OCI-LY3 (cell line): Measurements from ENCODE around the gene CNTN2.

Experiments
- H2AFZ ChIP-seq: fragments of 200-600, 300-600 bp; shearing (Covaris generic); 2 replicates; pipeline ENCODE4 v1.6.0; 2014; ENCODE audit warnings: antibody characterized with exemption, low read depth, low read length
- H3K27ac ChIP-seq: fragments of 200-600, 300-600 bp; sonication (generic); 2 replicates; pipeline ENCODE4 v1.5.1; 2014; ENCODE audit warnings: mild to moderate bottlenecking, low read length, moderate library complexity, mixed read lengths
- H3K27me3 ChIP-seq: fragments of 200-600, 300-600 bp; sonication (generic); 2 replicates; pipeline ENCODE4 v1.6.1; 2014; ENCODE audit warnings: low read depth, low read length, mixed read lengths
- H3K36me3 ChIP-seq: fragments of 200-600, 300-600 bp; sonication (generic); replicated peaks from 2 replicates; pipeline ENCODE3; 2014; ENCODE audit warnings: low read depth, low read length, mixed read lengths
- H3K4me1 ChIP-seq: fragments of 300-600, 200-600 bp; sonication (generic); 2 replicates; pipeline ENCODE4 v1.6.1; 2014; ENCODE audit warnings: low read length, mixed read lengths
- H3K4me2 ChIP-seq: fragments of 200-600, 300-600 bp; sonication (generic); 2 replicates; pipeline ENCODE4 v1.6.1; 2014; ENCODE audit warnings: low read length, mixed read lengths
- H3K4me3 ChIP-seq: fragments of 300-600, 200-600 bp; sonication (generic); 2 replicates; pipeline ENCODE4 v1.5.1; 2014; ENCODE audit warnings: antibody characterized with exemption, mild to moderate bottlenecking, low read length, moderate library complexity
- H3K79me2 ChIP-seq: fragments of 300-600, 200-600 bp; shearing (Covaris generic); 2 replicates; pipeline ENCODE4 v1.6.1; 2014; ENCODE audit warnings: mild to moderate bottlenecking, low read length, mixed read lengths
- H3K9ac ChIP-seq: fragments of 300-600, 200-600 bp; shearing (Covaris generic); 2 replicates; pipeline ENCODE4 v1.6.0; 2014; ENCODE audit warnings: mild to moderate bottlenecking, low read length, moderate library complexity
- H3K9me3 ChIP-seq: fragments of 200-600, 300-600 bp; shearing (Covaris generic); 2 replicates; pipeline ENCODE4 v1.6.1; 2014; ENCODE audit warnings: low read length, mixed read lengths; ENCODE audit not compliant: insufficient read depth
- H4K20me1 ChIP-seq: fragments of 200-600, 300-600 bp; sonication (generic); 2 replicates; pipeline ENCODE4 v1.6.1; 2016; ENCODE audit warnings: low read length, mixed read lengths; ENCODE audit not compliant: insufficient read depth
- CTCF ChIP-seq: fragments of 200-600, 300-600 bp; sonication (generic); IDR thresholded peaks from 2 replicates; pipeline ENCODE4 v1.5.1; 2014; ENCODE audit warnings: antibody characterized with exemption, low read length, low read depth
- EZH2phosphoT487 ChIP-seq: fragments of 200-600 bp; shearing (Covaris generic); IDR thresholded peaks from 2 replicates; pipeline ENCODE4 v1.6.1; 2018; ENCODE audit warnings: antibody characterized with exemption, mixed run types, low read depth

CNTN2 gene

GRCh38 chr1:205060746-205061145 lies 17.7 kb downstream of the CNTN2 start:
- no peak overlapping the region for H3K9ac ChIP-seq
- H3K4me1 ChIP-seq = peaks cover 13% of the 10 kb centered on the region
- no peaks in the 10 kb centered on the region for H3K79me2 ChIP-seq
- no peak overlapping the region for H3K27ac ChIP-seq
- H3K4me3 ChIP-seq = no peak overlapping the region
- no peak for TF ChIP-seq EZH2phosphoT487
- no peak for TF ChIP-seq CTCF
- no peak overlapping the region for H3K4me2 ChIP-seq
- H3K9me3 ChIP-seq = no peaks in the 10 kb centered on the region
- no peaks in the 10 kb centered on the region for H3K36me3 ChIP-seq
- no peaks in the 10 kb centered on the region for H4K20me1 ChIP-seq
- no peaks in the 10 kb centered on the region for H3K27me3 ChIP-seq
- H2AFZ ChIP-seq = no peak overlapping the region

- peak overlapping the region; percentile 76 for H3K4me3 ChIP-seq
- 0 out of 2 replicates have a peak, but pooled peaks cover under 1% of the 10 kb centered on the region for H3K27me3 ChIP-seq
- H4K20me1 ChIP-seq = no peaks in the 10 kb centered on the region
- H2AFZ ChIP-seq = peak overlapping the region; percentile 89
- TF ChIP-seq CTCF = no peak
- no peak for TF ChIP-seq EZH2phosphoT487
- peaks cover 13% of the 10 kb centered on the region for H3K4me1 ChIP-seq
- no peaks in the 10 kb centered on the region for H3K9me3 ChIP-seq
- no peaks in the 10 kb centered on the region for H3K79me2 ChIP-seq
- peak overlapping the region; percentile 53; the same call in 1 of the 2 replicates for H3K9ac ChIP-seq
- no peaks in the 10 kb centered on the region for H3K36me3 ChIP-seq
- no peak overlapping the region for H3K27ac ChIP-seq
- peak overlapping the region; percentile 97 for H3K4me2 ChIP-seq
Measured at GRCh38 chr1:205061227-205061626, 18.2 kb downstream of the CNTN2 start.

GRCh38 chr1:205061665-205062069 lies 18.7 kb downstream of the CNTN2 start:
- 0 out of 2 replicates have a peak, but pooled peaks cover 3% of the 10 kb centered on the region for H3K27me3 ChIP-seq
- TF ChIP-seq EZH2phosphoT487 (no peak), CTCF (peak; percentile 100)
- H3K4me2 ChIP-seq = peak overlapping the region; percentile 97

GRCh38 chr1:205062319-205062718 lies 19.3 kb downstream of the CNTN2 start:
- Histone ChIP-seq H3K4me3 (no peak overlapping the region), H3K9ac (no peak overlapping the region), H3K9me3 (no peaks in the 10 kb centered on the region), H3K27me3 (0 out of 2 replicates have a peak, but pooled peaks cover 3% of the 10 kb centered on the region), H3K36me3 (no peaks in the 10 kb centered on the region), H3K79me2 (no peaks in the 10 kb centered on the region), H3K4me1 (peaks cover 13% of the 10 kb centered on the region), H4K20me1 (no peaks in the 10 kb centered on the region), H3K4me2 (peak overlapping the region; percentile 97; the same call in 1 of the 2 replicates), H3K27ac (no peak overlapping the region), H2AFZ (no peak overlapping the region)
- no peak for TF ChIP-seq EZH2phosphoT487
- TF ChIP-seq CTCF = no peak

More at GRCh38 chr1:205061665-205062069, 18.7 kb downstream of the CNTN2 start:
- no peaks in the 10 kb centered on the region for H3K79me2 ChIP-seq
- H2AFZ ChIP-seq = peak overlapping the region; percentile 89
- H3K36me3 ChIP-seq = no peaks in the 10 kb centered on the region
- H3K4me3 ChIP-seq = peak overlapping the region; percentile 76
- H3K27ac ChIP-seq = no peak overlapping the region
- peaks cover 13% of the 10 kb centered on the region for H3K4me1 ChIP-seq
- peak overlapping the region; percentile 53 for H3K9ac ChIP-seq
- H3K9me3 ChIP-seq = no peaks in the 10 kb centered on the region
- no peaks in the 10 kb centered on the region for H4K20me1 ChIP-seq
